ENCODE measurements around the gene WFIKKN1. TPM values are rescaled to one million over a fixed set of nuclear protein-coding genes. Genes with fewer than 3 reads are reported as not detected.

WFIKKN1 gene
- total and polyA plus RNA-seq, 2 of the 4 experiments (the other 2 are of a cell fraction): 0.10 TPM; not detected in 1

GRCh38 chr16:636206-637080, 5.7 kb downstream of the WFIKKN1 start, which contains the start of gene METTL26:
Gene METTL26, minus strand, starts transcription at chr16:636305. Its CDS starts 15 bp downstream, at chr16:636290.
- Histone ChIP-seq H3K36me3 (ENCODE audit: control insufficient read depth, insufficient read depth, low read length) (peaks cover 12% of the 10 kb centered on the region; the same call in 1 of the 2 replicates), H3K56ac (ENCODE audit: extremely low read depth, insufficient read depth, low read length) (peak within 1 kb of the TSS; percentile 86), H4K20me1 (ENCODE audit: insufficient read depth, low read length) (peaks cover 4% of the 10 kb centered on the region), H2BK20ac (ENCODE audit: low read depth, low read length) (no peak within 1 kb of the TSS), H3K9me3 (ENCODE audit: control insufficient read depth, insufficient read depth, low read length) (no peaks in the 10 kb centered on the region), H2BK15ac (ENCODE audit: low read depth, low read length) (peak within 1 kb of the TSS; percentile 79; the same call in 1 of the 3 replicates), H3K14ac (replicated peaks; ENCODE audit: low read depth, low read length) (peak within 1 kb of the TSS; percentile 89), H4K5ac (ENCODE audit: low read depth, low read length) (peak within 1 kb of the TSS; percentile 69; the same call in 1 of the 2 replicates), H3K79me1 (ENCODE audit: low read depth in 1 of 2, low read length in 2 of 2) (peaks cover 0 to 25% of the 10 kb centered on the region in 2 experiments; a peak in 2 of 4 replicates), H3K9me1 (ENCODE audit: insufficient read depth, low read length) (peaks cover 8% of the 10 kb centered on the region; the same call in 1 of the 2 replicates), H3K27ac (ENCODE audit: insufficient read depth, low read length) (peak within 1 kb of the TSS; percentile 94), H3K23ac (ENCODE audit: low read depth, low read length) (peak within 1 kb of the TSS; percentile 91), H4K8ac (ENCODE audit: low read depth in 2 of 2, low read length in 2 of 2) (peak within 1 kb of the TSS; percentile 21 to 90; a peak in 2 of 4 replicates), H3K4me3 (ENCODE audit: insufficient read depth, low read depth, low read length) (peak within 1 kb of the TSS; percentile 97), H2BK120ac (ENCODE audit: low read depth, low read length) (peak within 1 kb of the TSS; percentile 39; the same call in 1 of the 2 replicates), H3K18ac (ENCODE audit: low read depth, low read length) (peak within 1 kb of the TSS; percentile 63), H2AK9ac (replicated peaks; ENCODE audit: low read depth, low read length, poor library complexity) (peak within 1 kb of the TSS; percentile 92), H3K4me2 (ENCODE audit: low read depth, low read length) (peak within 1 kb of the TSS; percentile 98), H3K4me1 (ENCODE audit: control insufficient read depth, insufficient read depth, low read length) (peaks cover 11% of the 10 kb centered on the region), H2BK5ac (ENCODE audit: low read depth, low read length, poor library complexity, severe bottlenecking) (peak within 1 kb of the TSS; percentile 97), H2AK5ac (ENCODE audit: low read depth, low read length) (peak within 1 kb of the TSS; percentile 98), H3K27me3 (ENCODE audit: control insufficient read depth, insufficient read depth, low read length) (no peaks in the 10 kb centered on the region), H3K4ac (ENCODE audit: low read depth, low read length) (peak within 1 kb of the TSS; percentile 84), H2AFZ (replicated peaks; ENCODE audit: low read length, poor library complexity) (peak within 1 kb of the TSS; percentile 100), H3K9ac (ENCODE audit: low read depth, low read length) (peak within 1 kb of the TSS; percentile 93), H4K91ac (ENCODE audit: insufficient read depth, low read depth, low read length) (peak within 1 kb of the TSS; percentile 84)
- POLR2A ChIA-PET (ENCODE audit: unreplicated experiment): no interaction called here
- TF ChIP-seq MAFK (IDR thresholded peaks at IDR 0.05; ENCODE audit: low read depth, low read length) (no peak), NFE2L2 (IDR thresholded peaks at IDR 0.05; ENCODE audit: low read depth, low read length) (no peak), FOS (IDR thresholded peaks at IDR 0.05; ENCODE audit: low read depth, low read length) (peak; percentile 96), CEBPB (IDR thresholded peaks at IDR 0.05; ENCODE audit: low read depth, low read length) (no peak), USF2 (IDR thresholded peaks at IDR 0.05; ENCODE audit: low read depth, low read length) (peak; percentile 5; the same call in 1 of the 2 replicates), MXI1 (IDR thresholded peaks at IDR 0.05; ENCODE audit: borderline replicate concordance, low read depth, low read length) (peak; percentile 92), CTCF (conservative IDR thresholded peaks at IDR 0.05; ENCODE audit: low read depth, low read length) (peak; percentile 12; the same call in 1 of the 2 replicates), RAD21 (IDR thresholded peaks at IDR 0.05; ENCODE audit: low read length) (peak; percentile 22), BHLHE40 (IDR thresholded peaks at IDR 0.05; ENCODE audit: low read depth, low read length) (peak; percentile 90), MAZ (IDR thresholded peaks at IDR 0.05; ENCODE audit: borderline replicate concordance, low read depth, low read length) (peak; percentile 69), POLR2A (IDR thresholded peaks at IDR 0.05; ENCODE audit: low read depth, low read length) (peak; percentile 69; the same call in 1 of the 2 replicates), RFX5 (IDR thresholded peaks at IDR 0.05; ENCODE audit: low read depth, low read length) (no peak)
- dilution Hi-C loops (cut with HindIII; ENCODE audit: low sequenced_read_pairs, unreplicated experiment): no loop called here
- CTCF ChIA-PET: interaction anchor here (0.6 kb wide), 1 partner anchor 185 kb away, joined by 3 read pairs; no protein-coding TSS in a partner anchor
- intact Hi-C loops (cut with micrococcal nuclease): loop anchor here (1.0 to 5.0 kb wide), 3 partner anchors 9 to 109 kb away; partner anchors contain the start of gene CAPN15
- in situ Hi-C loops (cut with MboI; ENCODE audit: low sequenced_read_pairs): no loop called here
- 0% methylated on average over 67 of the region's 91 CpGs; no CpG with 5 or more reads in 1 of the 2 experiments for WGBS, 2 experiments (ENCODE audit: extremely low coverage in 2 of 2, insufficient read length in 1 of 2)
- ATAC-seq (ENCODE audit: low read depth) (peak; percentile 86), DNase-seq (peak; percentile 91)
- TSS peak; percentile 77 for BruUV-seq (replicated peaks)
